Fibroblast of lung (primary cell): ENCODE results near the gene PLA2G4C. TPM values are rescaled to one million over a fixed set of nuclear protein-coding genes. Genes with fewer than 3 reads are reported as not detected.

ENCODE experiments used
- DNase-seq, 2 donors: peaks; one replicate each; pipeline versions ENCODE4 v3.0.0 to v3.0.0-alpha.2; 2010; ENCODE audit warnings: low read depth in 2 of 2
- H2AFZ ChIP-seq: 2 replicates; pipeline ENCODE4 v1.5.1; 2012; ENCODE audit warnings: low read length, control low read depth, inconsistent platforms
- H3K27ac ChIP-seq: 2 replicates; pipeline ENCODE4 v1.5.1; 2011; ENCODE audit warnings: low read length, control low read depth; ENCODE audit not compliant: insufficient read depth
- H3K27me3 ChIP-seq: 2 replicates; pipeline ENCODE4 v1.5.1; 2011; ENCODE audit warnings: mild to moderate bottlenecking, low read length; ENCODE audit not compliant: control insufficient read depth, insufficient read depth
- H3K36me3 ChIP-seq: 2 replicates; pipeline ENCODE4 v1.5.1; 2011; ENCODE audit warnings: low read length; ENCODE audit not compliant: control insufficient read depth, insufficient read depth
- H3K4me1 ChIP-seq: 2 replicates; pipeline ENCODE4 v1.5.1; 2011; ENCODE audit warnings: low read length; ENCODE audit not compliant: control insufficient read depth, insufficient read depth; ENCODE audit errors: extremely low read depth
- H3K4me2 ChIP-seq: 2 replicates; pipeline ENCODE4 v1.5.1; 2011; ENCODE audit warnings: low read length, control low read depth; ENCODE audit not compliant: insufficient read depth; ENCODE audit errors: extremely low read depth
- H3K4me3 ChIP-seq, 4 experiments: fragments of 200-600 bp in 1 of 4; sonication (generic) in 1 of 4; replicated peaks in 1 of 4; 2 replicates each; pipeline ENCODE4 v1.5.1; 2011 to 2016; ENCODE audit warnings: low read length in 4 of 4, low read depth in 3 of 4, mild to moderate bottlenecking in 3 of 4, control low read depth in 2 of 4, inconsistent platforms in 1 of 4, mixed read lengths in 1 of 4; ENCODE audit not compliant: insufficient read depth in 1 of 4; ENCODE audit errors: control extremely low read depth in 1 of 4
- H3K79me2 ChIP-seq: 2 replicates; pipeline ENCODE4 v1.5.1; 2012; ENCODE audit warnings: mild to moderate bottlenecking, low read length, inconsistent platforms; ENCODE audit not compliant: control insufficient read depth, insufficient read depth
- H3K9ac ChIP-seq: 2 replicates; pipeline ENCODE4 v1.5.1; 2011; ENCODE audit warnings: mild to moderate bottlenecking, low read length, control low read depth; ENCODE audit not compliant: insufficient read depth
- H3K9me3 ChIP-seq: 2 replicates; pipeline ENCODE4 v1.5.1; 2012; ENCODE audit warnings: low read depth, low read length; ENCODE audit not compliant: control insufficient read depth, insufficient read depth
- H4K20me1 ChIP-seq: 2 replicates; pipeline ENCODE4 v1.5.1; 2011; ENCODE audit warnings: low read length; ENCODE audit not compliant: control insufficient read depth, insufficient read depth; ENCODE audit errors: extremely low read depth
- CTCF ChIP-seq, 2 donors: IDR thresholded peaks in 1 of 2; conservative IDR thresholded peaks in 1 of 2; 1 replicate in 1 of 2; 2 replicates in 1 of 2; pipeline ENCODE4 v1.5.1; 2011 to 2012; ENCODE audit warnings: low read length in 2 of 2, control low read depth in 1 of 2, inconsistent platforms in 1 of 2, low read depth in 1 of 2, mild to moderate bottlenecking in 1 of 2
- EZH2 ChIP-seq: IDR thresholded peaks from 2 replicates; pipeline ENCODE4 v1.5.1; 2012; ENCODE audit warnings: low read length, control low read depth, mild to moderate bottlenecking; ENCODE audit errors: missing control alignments
- polyA plus RNA-seq, 2 donors: library from polyadenylated mRNA; depleted of rRNA in 1 of 2; stranded (reverse) in 1 of 2; unstranded in 1 of 2; fragments of >200 nt; gene quantifications; 2 replicates each; pipeline ENCODE4 v1.2.1, GENCODE V29; 2011 to 2012; ENCODE audit warnings: missing spikeins in 1 of 2
- total RNA-seq: library from RNA; depleted of rRNA; stranded (reverse); fragments of >200 nt; gene quantifications from 2 replicates; pipeline ENCODE4 v1.2.1, GENCODE V29; 2014

The PLA2G4C gene
- total and polyA plus RNA-seq, 2 donors (not counting 1 experiment from before 2014, with no cell fraction given), result 4.6 to 31.9 TPM

GRCh38 chr19:48127561-48127960 lies 16.9 kb upstream of the PLA2G4C start:
- Histone ChIP-seq H3K4me2 (no peak overlapping the region), H3K9me3 (no peaks in the 10 kb centered on the region), H2AFZ (no peak overlapping the region), H3K27ac (no peak overlapping the region), H3K36me3 (peaks cover 3% of the 10 kb centered on the region), H3K79me2 (no peaks in the 10 kb centered on the region), H3K9ac (no peak overlapping the region), H4K20me1 (no peaks in the 10 kb centered on the region), H3K27me3 (no peaks in the 10 kb centered on the region), H3K4me3 (no peak overlapping the region), H3K4me1 (no peaks in the 10 kb centered on the region)
- no peak for DNase-seq
- TF ChIP-seq CTCF (conservative IDR thresholded peaks at IDR 0.05 in 1 of 2, IDR thresholded peaks at IDR 0.05 in 1 of 2; ENCODE audit: low read depth in 1 of 2, low read length in 2 of 2) (no peak), EZH2 (no peak)

- H3K79me2 ChIP-seq, result no peaks in the 10 kb centered on the region
- no peak overlapping the region for H3K27ac ChIP-seq
- no peak overlapping the region for H3K4me3 ChIP-seq
- peaks cover 4% of the 10 kb centered on the region for H3K36me3 ChIP-seq
- no peak overlapping the region for H3K9ac ChIP-seq
- H3K9me3 ChIP-seq, result no peaks in the 10 kb centered on the region
- no peaks in the 10 kb centered on the region for H3K4me1 ChIP-seq
- DNase-seq, result peak in 1 of 2 donors; percentile 91
- no peak overlapping the region for H3K4me2 ChIP-seq
- no peaks in the 10 kb centered on the region for H4K20me1 ChIP-seq
- no peak overlapping the region for H2AFZ ChIP-seq
- TF ChIP-seq EZH2 (no peak), CTCF (conservative IDR thresholded peaks at IDR 0.05 in 1 of 2, IDR thresholded peaks at IDR 0.05 in 1 of 2; ENCODE audit: low read depth in 1 of 2, low read length in 2 of 2) (peak in 1 of 2 donors; percentile 14)
- no peaks in the 10 kb centered on the region for H3K27me3 ChIP-seq
Observed at GRCh38 chr19:48123907-48124651, 13.5 kb upstream of the PLA2G4C start.

- Histone ChIP-seq H3K9me3 (no peaks in the 10 kb centered on the region), H3K4me2 (no peak overlapping the region), H4K20me1 (no peaks in the 10 kb centered on the region), H3K27ac (no peak overlapping the region), H3K4me3 (no peak overlapping the region), H2AFZ (no peak overlapping the region), H3K4me1 (no peaks in the 10 kb centered on the region), H3K79me2 (no peaks in the 10 kb centered on the region), H3K27me3 (no peaks in the 10 kb centered on the region), H3K36me3 (peaks cover 3% of the 10 kb centered on the region), H3K9ac (no peak overlapping the region)
- DNase-seq, result no peak
- TF ChIP-seq CTCF (conservative IDR thresholded peaks at IDR 0.05 in 1 of 2, IDR thresholded peaks at IDR 0.05 in 1 of 2; ENCODE audit: low read depth in 1 of 2, low read length in 2 of 2) (no peak), EZH2 (no peak)
Observed at GRCh38 chr19:48122421-48122820, 11.8 kb upstream of the PLA2G4C start.
